A673 (cell line): ENCODE measurements around the gene CUX1. TPM values are rescaled to one million over a fixed set of nuclear protein-coding genes. Genes with fewer than 3 reads are reported as not detected.
A peak's percentile ranks its signal among the peaks of the same experiment; 100 is the strongest.

Source experiments
- BruUV-seq: library from RNA; stranded (reverse); fragments of 400-500 nt; replicated peaks from 2 replicates; lab custom pipeline; 2021; lab: Mats Ljungman, UMichigan
- CTCF ChIA-PET: fragments of 300-600 bp; sonication (Branson Sonifier 250); formaldehyde crosslinking; loops from one replicate; lab custom pipeline; 2022; ENCODE audit warnings: antibody characterized with exemption; lab: Charles Lee
- POLR2A ChIA-PET: fragments of 300-600 bp; sonication (Branson Sonifier 250); formaldehyde crosslinking; loops from one replicate; lab custom pipeline; 2022; ENCODE audit warnings: antibody characterized with exemption; ENCODE audit not compliant: low non-redundant PET; lab: Charles Lee
- DNase-seq: peaks from one replicate; pipeline ENCODE4 v3.0.0-alpha.2; 2015; ENCODE audit warnings: low spot score
- H3K27ac ChIP-seq: fragments of 200-600 bp; sonication (generic); 2 replicates; pipeline ENCODE4 v1.5.1; 2016; ENCODE audit warnings: mixed run types, low read depth, mild to moderate bottlenecking, mixed read lengths, antibody characterized with exemption, low read length; ENCODE audit not compliant: poor library complexity, severe bottlenecking
- H3K27me3 ChIP-seq: fragments of 200-600 bp; sonication (generic); replicated peaks from 2 replicates; pipeline ENCODE4 v1.6.1; 2017; ENCODE audit warnings: mixed run types, low read depth, mild to moderate bottlenecking, mixed read lengths, antibody characterized with exemption, low read length; ENCODE audit not compliant: insufficient read depth, poor library complexity
- H3K36me3 ChIP-seq: fragments of 200-600 bp; sonication (generic); 2 replicates; pipeline ENCODE4 v1.6.1; 2016; ENCODE audit warnings: mixed run types, mild to moderate bottlenecking, mixed read lengths, antibody characterized with exemption, low read length; ENCODE audit not compliant: insufficient read depth, poor library complexity, severe bottlenecking
- H3K4me1 ChIP-seq: fragments of 200-600 bp; sonication (generic); 2 replicates; pipeline ENCODE4 v1.6.1; 2017; ENCODE audit warnings: mixed run types, mild to moderate bottlenecking, mixed read lengths, antibody characterized with exemption, low read length; ENCODE audit not compliant: insufficient read depth, poor library complexity, severe bottlenecking
- H3K4me3 ChIP-seq: fragments of 200-600 bp; sonication (generic); 2 replicates; pipeline ENCODE4 v1.5.1; 2016; ENCODE audit warnings: low read depth, mixed run types, mild to moderate bottlenecking, mixed read lengths, low read length; ENCODE audit not compliant: poor library complexity, severe bottlenecking
- H3K9me3 ChIP-seq: fragments of 200-600 bp; sonication (generic); 2 replicates; pipeline ENCODE4 v1.6.1; 2016; ENCODE audit warnings: mixed run types, low read depth, mild to moderate bottlenecking, mixed read lengths, antibody characterized with exemption, low read length; ENCODE audit not compliant: poor library complexity, severe bottlenecking
- CTCF ChIP-seq: fragments of 300-800, 200-600 bp; sonication (generic); conservative IDR thresholded peaks from 2 replicates; pipeline ENCODE4 v1.5.1; 2017; ENCODE audit warnings: low read depth, mild to moderate bottlenecking, antibody characterized with exemption, low read length, moderate library complexity, mixed read lengths
- EZH2 ChIP-seq: fragments of 200-600 bp; sonication (generic); IDR thresholded peaks from 2 replicates; pipeline ENCODE4 v1.6.1; 2017; ENCODE audit warnings: borderline replicate concordance, low read depth, mild to moderate bottlenecking, mixed read lengths, antibody characterized with exemption, low read length; ENCODE audit not compliant: poor library complexity, severe bottlenecking
- intact Hi-C: fragments of 100-400 bp; cut with micrococcal nuclease; formaldehyde crosslinking; loops from one replicate; pipeline ENCODE4 v1.10.0; 2022; ENCODE audit not compliant: unreplicated experiment
- total RNA-seq: library from RNA; stranded (reverse); gene quantifications from 2 replicates; pipeline ENCODE4 v1.2.3, GENCODE V29; 2021

CUX1 gene
- total RNA-seq, 1 experiment from 2014 or later = 49.4 TPM

- Histone ChIP-seq H3K4me1 (peaks cover 25% of the 10 kb centered on the region), H3K36me3 (no peaks in the 10 kb centered on the region), H3K9me3 (no peaks in the 10 kb centered on the region), H3K4me3 (peak overlapping the region; percentile 33), H3K27ac (peak overlapping the region; percentile 13), H3K27me3 (no peaks in the 10 kb centered on the region)
- no peak for TF ChIP-seq EZH2
- no peak for TF ChIP-seq CTCF
- no peak for DNase-seq
- ChIA-PET CTCF (no interaction called here), POLR2A (no interaction called here)
- no TSS peak for BruUV-seq
- intact Hi-C loops = no loop called here
These were observed 118.8 kb downstream of the CUX1 start for GRCh38 chr7:101936223-101936610.

- intact Hi-C loops = no loop called here
- CTCF ChIA-PET = no interaction called here
- H3K27ac ChIP-seq = peak overlapping the region; percentile 13
These were observed 119.3 kb downstream of the CUX1 start for GRCh38 chr7:101936611-101937231.

GRCh38 chr7:101937717-101938514, 120.5 kb downstream of the CUX1 start:
- intact Hi-C loops = no loop called here
- Histone ChIP-seq H3K9me3 (no peaks in the 10 kb centered on the region), H3K27me3 (no peaks in the 10 kb centered on the region), H3K4me3 (no peak overlapping the region), H3K36me3 (no peaks in the 10 kb centered on the region), H3K27ac (no peak overlapping the region), H3K4me1 (peaks cover 34% of the 10 kb centered on the region)
- no peak for DNase-seq
- ChIA-PET CTCF (no interaction called here), POLR2A (no interaction called here)
- no TSS peak for BruUV-seq
- no peak for TF ChIP-seq CTCF
- TF ChIP-seq EZH2 = no peak

More at GRCh38 chr7:101936611-101937231, 119.3 kb downstream of the CUX1 start:
- POLR2A ChIA-PET = no interaction called here
- Histone ChIP-seq H3K4me1 (peaks cover 30% of the 10 kb centered on the region), H3K36me3 (no peaks in the 10 kb centered on the region), H3K9me3 (no peaks in the 10 kb centered on the region), H3K27me3 (no peaks in the 10 kb centered on the region), H3K4me3 (peak overlapping the region; percentile 33)
- DNase-seq = peak; percentile 85
- TF ChIP-seq CTCF (no peak), EZH2 (no peak)
- no TSS peak for BruUV-seq
